ENCODE data around the gene TOPAZ1. TPM values are rescaled to one million over a fixed set of nuclear protein-coding genes. Genes with fewer than 3 reads are reported as not detected.
A peak's percentile ranks its signal among the peaks of the same experiment; 100 is the strongest.

Gene TOPAZ1
- total and polyA plus RNA-seq, 9 of the 15 experiments (the other 6 are each of a cell fraction or from before 2014, with no cell fraction given) = 0.01 TPM; not detected in 8

DNA sequence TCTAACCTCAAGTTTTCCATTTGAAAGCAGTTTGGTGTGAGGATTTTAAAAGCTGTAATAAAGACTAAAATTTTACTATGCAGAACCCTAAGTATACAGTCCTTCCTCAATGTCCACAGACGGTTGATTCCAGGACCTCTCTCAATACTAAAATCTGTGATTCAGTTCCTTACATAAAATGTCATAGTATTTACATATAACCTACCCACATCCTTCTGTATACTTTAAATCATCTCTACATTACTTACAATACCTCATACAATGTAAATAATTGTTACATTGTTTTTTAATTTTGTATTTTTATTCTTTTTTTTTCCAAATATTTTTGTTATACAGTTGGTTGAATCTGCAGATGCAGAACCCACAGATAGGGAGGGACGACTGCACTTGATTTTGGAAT is 2.8 kb upstream of the TOPAZ1 start (continued):
- TF ChIP-seq, protein P1, sequence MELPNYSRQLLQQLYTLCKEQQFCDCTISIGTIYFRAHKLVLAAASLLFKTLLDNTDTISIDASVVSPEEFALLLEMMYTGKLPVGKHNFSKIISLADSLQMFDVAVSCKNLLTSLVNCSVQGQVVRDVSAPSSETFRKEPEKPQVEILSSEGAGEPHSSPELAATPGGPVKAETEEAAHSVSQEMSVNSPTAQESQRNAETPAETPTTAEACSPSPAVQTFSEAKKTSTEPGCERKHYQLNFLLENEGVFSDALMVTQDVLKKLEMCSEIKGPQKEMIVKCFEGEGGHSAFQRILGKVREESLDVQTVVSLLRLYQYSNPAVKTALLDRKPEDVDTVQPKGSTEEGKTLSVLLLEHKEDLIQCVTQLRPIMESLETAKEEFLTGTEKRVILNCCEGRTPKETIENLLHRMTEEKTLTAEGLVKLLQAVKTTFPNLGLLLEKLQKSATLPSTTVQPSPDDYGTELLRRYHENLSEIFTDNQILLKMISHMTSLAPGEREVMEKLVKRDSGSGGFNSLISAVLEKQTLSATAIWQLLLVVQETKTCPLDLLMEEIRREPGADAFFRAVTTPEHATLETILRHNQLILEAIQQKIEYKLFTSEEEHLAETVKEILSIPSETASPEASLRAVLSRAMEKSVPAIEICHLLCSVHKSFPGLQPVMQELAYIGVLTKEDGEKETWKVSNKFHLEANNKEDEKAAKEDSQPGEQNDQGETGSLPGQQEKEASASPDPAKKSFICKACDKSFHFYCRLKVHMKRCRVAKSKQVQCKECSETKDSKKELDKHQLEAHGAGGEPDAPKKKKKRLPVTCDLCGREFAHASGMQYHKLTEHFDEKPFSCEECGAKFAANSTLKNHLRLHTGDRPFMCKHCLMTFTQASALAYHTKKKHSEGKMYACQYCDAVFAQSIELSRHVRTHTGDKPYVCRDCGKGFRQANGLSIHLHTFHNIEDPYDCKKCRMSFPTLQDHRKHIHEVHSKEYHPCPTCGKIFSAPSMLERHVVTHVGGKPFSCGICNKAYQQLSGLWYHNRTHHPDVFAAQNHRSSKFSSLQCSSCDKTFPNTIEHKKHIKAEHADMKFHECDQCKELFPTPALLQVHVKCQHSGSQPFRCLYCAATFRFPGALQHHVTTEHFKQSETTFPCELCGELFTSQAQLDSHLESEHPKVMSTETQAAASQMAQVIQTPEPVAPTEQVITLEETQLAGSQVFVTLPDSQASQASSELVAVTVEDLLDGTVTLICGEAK (IDR thresholded peaks at IDR 0.05) = no peak
- TF ChIP-seq, protein P1 (CRISPR knock-in tag; IDR thresholded peaks at IDR 0.05) = no peak
- TF ChIP-seq FOXP1 (CRISPR knock-in tag; IDR thresholded peaks at IDR 0.05) (no peak), ZNF224 (CRISPR knock-in tag; IDR thresholded peaks at IDR 0.05) (no peak), PML (IDR thresholded peaks at IDR 0.05; ENCODE audit: low read length) (peak; percentile 55; the same call in 1 of the 2 replicates), TBP (optimal IDR thresholded peaks at IDR 0.05; ENCODE audit: low read depth, low read length) (peak; percentile 61)
- TF ChIP-seq, protein P2, sequence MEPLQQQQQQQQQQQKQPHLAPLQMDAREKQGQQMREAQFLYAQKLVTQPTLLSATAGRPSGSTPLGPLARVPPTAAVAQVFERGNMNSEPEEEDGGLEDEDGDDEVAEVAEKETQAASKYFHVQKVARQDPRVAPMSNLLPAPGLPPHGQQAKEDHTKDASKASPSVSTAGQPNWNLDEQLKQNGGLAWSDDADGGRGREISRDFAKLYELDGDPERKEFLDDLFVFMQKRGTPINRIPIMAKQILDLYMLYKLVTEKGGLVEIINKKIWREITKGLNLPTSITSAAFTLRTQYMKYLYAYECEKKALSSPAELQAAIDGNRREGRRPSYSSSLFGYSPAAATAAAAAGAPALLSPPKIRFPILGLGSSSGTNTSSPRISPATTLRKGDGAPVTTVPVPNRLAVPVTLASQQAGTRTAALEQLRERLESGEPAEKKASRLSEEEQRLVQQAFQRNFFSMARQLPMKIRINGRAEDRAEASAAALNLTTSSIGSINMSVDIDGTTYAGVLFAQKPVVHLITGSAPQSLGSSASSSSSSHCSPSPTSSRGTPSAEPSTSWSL (CRISPR knock-in tag; IDR thresholded peaks at IDR 0.05; ENCODE audit: borderline replicate concordance) = no peak
- TF ChIP-seq, protein P3, sequence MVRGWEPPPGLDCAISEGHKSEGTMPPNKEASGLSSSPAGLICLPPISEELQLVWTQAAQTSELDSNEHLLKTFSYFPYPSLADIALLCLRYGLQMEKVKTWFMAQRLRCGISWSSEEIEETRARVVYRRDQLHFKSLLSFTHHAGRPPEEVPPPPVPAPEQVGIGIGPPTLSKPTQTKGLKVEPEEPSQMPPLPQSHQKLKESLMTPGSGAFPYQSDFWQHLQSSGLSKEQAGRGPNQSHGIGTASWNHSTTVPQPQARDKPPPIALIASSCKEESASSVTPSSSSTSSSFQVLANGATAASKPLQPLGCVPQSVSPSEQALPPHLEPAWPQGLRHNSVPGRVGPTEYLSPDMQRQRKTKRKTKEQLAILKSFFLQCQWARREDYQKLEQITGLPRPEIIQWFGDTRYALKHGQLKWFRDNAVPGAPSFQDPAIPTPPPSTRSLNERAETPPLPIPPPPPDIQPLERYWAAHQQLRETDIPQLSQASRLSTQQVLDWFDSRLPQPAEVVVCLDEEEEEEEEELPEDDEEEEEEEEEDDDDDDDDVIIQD (CRISPR knock-in tag; IDR thresholded peaks at IDR 0.05) = no peak
- TF ChIP-seq, protein P4, sequence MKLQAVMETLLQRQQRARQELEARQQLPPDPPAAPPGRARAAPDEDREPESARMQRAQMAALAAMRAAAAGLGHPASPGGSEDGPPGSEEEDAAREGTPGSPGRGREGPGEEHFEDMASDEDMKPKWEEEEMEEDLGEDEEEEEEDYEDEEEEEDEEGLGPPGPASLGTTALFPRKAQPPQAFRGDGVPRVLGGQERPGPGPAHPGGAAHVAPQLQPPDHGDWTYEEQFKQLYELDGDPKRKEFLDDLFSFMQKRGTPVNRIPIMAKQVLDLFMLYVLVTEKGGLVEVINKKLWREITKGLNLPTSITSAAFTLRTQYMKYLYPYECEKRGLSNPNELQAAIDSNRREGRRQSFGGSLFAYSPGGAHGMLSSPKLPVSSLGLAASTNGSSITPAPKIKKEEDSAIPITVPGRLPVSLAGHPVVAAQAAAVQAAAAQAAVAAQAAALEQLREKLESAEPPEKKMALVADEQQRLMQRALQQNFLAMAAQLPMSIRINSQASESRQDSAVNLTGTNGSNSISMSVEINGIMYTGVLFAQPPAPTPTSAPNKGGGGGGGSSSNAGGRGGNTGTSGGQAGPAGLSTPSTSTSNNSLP (IDR thresholded peaks at IDR 0.05; ENCODE audit: borderline replicate concordance, low read depth, low read length) = no peak
- TF ChIP-seq, protein P5, sequence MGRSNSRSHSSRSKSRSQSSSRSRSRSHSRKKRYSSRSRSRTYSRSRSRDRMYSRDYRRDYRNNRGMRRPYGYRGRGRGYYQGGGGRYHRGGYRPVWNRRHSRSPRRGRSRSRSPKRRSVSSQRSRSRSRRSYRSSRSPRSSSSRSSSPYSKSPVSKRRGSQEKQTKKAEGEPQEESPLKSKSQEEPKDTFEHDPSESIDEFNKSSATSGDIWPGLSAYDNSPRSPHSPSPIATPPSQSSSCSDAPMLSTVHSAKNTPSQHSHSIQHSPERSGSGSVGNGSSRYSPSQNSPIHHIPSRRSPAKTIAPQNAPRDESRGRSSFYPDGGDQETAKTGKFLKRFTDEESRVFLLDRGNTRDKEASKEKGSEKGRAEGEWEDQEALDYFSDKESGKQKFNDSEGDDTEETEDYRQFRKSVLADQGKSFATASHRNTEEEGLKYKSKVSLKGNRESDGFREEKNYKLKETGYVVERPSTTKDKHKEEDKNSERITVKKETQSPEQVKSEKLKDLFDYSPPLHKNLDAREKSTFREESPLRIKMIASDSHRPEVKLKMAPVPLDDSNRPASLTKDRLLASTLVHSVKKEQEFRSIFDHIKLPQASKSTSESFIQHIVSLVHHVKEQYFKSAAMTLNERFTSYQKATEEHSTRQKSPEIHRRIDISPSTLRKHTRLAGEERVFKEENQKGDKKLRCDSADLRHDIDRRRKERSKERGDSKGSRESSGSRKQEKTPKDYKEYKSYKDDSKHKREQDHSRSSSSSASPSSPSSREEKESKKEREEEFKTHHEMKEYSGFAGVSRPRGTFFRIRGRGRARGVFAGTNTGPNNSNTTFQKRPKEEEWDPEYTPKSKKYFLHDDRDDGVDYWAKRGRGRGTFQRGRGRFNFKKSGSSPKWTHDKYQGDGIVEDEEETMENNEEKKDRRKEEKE (IDR thresholded peaks at IDR 0.05; ENCODE audit: borderline replicate concordance in 1 of 2, control insufficient read depth in 1 of 2, low read depth in 2 of 2, low read length in 1 of 2) = 0 out of 4 replicates have a peak, but pooled peaks of 1 of the 2 experiments have one; percentile 49

Data from K562 (cell line).